ENCODE results near the gene MPC2. TPM values are rescaled to one million over a fixed set of nuclear protein-coding genes. Genes with fewer than 3 reads are reported as not detected.
"Not testable (repeated sequence)": the region's sequence is repeated elsewhere in the genome, so short reads cannot be mapped to it uniquely, and the experiment has no call there.

Gene MPC2
- total RNA-seq, 2 donors from 2014 or later = 203 to 232 TPM

DNA sequence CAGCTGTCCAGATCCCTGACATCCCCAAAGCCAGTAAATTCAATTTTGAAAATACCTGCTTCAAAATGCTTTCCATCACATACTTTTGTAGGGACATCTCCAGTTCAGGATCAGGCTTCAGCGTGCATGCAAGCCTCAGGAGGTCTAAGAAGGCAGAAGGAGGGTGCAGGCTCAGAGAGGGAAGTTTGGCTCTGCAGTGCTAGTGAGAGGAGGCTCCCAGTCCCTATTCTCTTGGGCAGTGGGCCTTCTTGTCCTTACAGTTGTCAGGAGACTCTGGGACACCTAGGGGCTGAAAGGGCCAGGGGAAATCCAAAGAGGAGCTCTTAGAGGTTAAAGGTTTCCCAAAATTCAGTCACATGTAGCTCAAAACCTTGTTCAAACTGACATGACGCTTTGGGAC is 43.1 kb downstream of the MPC2 start:
- Histone ChIP-seq H3K27ac (no peak overlapping the region), H3K9ac (ENCODE audit: low read depth in 2 of 2, low read length in 2 of 2) (no peak overlapping the region), H3K4me1 (no peaks in the 10 kb centered on the region), H3K36me3 (no peaks in the 10 kb centered on the region), H3K9me3 (no peaks in the 10 kb centered on the region), H3K27me3 (no peaks in the 10 kb centered on the region), H3K4me3 (no peak overlapping the region)
- no peak for DNase-seq
- no peak for TF ChIP-seq CTCF (IDR thresholded peaks at IDR 0.05)
- intact Hi-C loops (cut with DNase I) = no loop called here

DNA sequence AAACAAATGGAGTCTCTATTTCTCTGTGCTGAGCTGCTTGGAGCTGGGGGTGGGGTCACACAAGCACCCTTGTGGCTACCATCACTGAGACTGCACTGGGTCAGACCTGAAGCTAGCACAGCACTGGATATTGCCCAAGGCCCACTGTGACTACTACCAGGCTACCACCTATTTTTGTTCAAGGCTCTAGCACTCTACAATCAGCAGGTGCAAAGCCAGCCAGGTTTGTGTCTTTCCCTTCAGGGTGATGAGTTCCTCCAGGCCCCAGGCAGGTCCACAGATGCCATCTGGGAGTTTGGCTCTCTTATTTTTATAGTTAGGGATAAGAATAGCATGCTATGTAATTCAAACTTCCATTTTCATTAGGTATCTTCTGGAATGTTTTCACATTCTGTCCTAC is 46.5 kb downstream of the MPC2 start:
- no peaks in the 10 kb centered on the region for H3K4me1 ChIP-seq
- H3K27me3 ChIP-seq = no peaks in the 10 kb centered on the region
- no peak overlapping the region for H3K27ac ChIP-seq
- DNase-seq = no peak
- no peak overlapping the region for H3K9ac ChIP-seq (ENCODE audit: low read depth in 2 of 2, low read length in 2 of 2)
- TF ChIP-seq CTCF (IDR thresholded peaks at IDR 0.05) = no peak
- no peaks in the 10 kb centered on the region for H3K9me3 ChIP-seq
- no peak overlapping the region for H3K4me3 ChIP-seq
- intact Hi-C loops (cut with DNase I) = no loop called here
- no peaks in the 10 kb centered on the region for H3K36me3 ChIP-seq

DNA sequence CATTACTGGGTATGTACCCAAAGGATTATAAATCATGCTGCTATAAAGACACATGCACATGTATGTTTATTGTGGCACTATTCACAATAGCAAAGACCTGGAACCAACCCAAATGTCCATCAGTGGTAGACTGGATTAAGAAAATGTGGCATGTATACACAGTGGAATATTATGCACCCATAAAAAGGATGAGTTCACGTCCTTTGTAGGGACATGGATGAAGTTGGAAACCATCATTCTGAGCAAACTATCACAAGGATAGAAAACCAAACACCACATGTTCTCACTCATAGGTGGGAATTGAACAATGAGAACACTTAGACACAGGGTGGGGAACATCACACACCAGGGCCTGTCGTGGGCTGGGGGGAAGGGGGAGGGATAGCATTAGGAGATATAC is 49.7 kb downstream of the MPC2 start:
- H3K4me1 ChIP-seq; H3K4me3 ChIP-seq; H3K9me3 ChIP-seq; intact Hi-C loops (cut with DNase I); DNase-seq; H3K36me3 ChIP-seq; H3K9ac ChIP-seq (ENCODE audit: low read depth in 2 of 2, low read length in 2 of 2); H3K27ac ChIP-seq; H3K27me3 ChIP-seq: not testable (repeated sequence)

DNA sequence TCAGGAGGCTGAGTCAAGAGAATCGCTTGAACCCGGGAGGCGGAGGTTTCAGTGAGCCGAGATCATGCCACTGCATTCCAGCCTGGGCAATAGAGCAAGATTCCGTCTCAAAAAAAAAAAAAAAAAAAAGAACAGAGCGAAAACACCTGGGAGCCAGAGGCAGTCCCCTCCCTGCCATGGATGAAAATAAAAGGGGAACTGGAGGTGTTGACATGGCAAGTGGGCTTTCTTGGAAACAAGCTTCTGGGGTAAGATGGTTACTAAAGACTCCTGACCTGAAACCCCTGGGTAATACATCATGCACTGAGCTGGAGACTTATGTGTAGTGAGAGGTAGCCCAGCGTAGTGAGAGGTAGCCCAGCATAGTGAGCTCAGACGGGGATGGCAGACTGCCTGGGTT is 54.5 kb downstream of the MPC2 start:
- Histone ChIP-seq H3K9ac (ENCODE audit: low read depth in 2 of 2, low read length in 2 of 2) (no peak overlapping the region), H3K9me3 (no peaks in the 10 kb centered on the region), H3K27me3 (no peaks in the 10 kb centered on the region), H3K4me1 (no peaks in the 10 kb centered on the region), H3K27ac (no peak overlapping the region), H3K4me3 (no peak overlapping the region), H3K36me3 (no peaks in the 10 kb centered on the region)
- intact Hi-C loops (cut with DNase I) = no loop called here
- no peak for TF ChIP-seq CTCF (IDR thresholded peaks at IDR 0.05)
- DNase-seq = no peak

DNA sequence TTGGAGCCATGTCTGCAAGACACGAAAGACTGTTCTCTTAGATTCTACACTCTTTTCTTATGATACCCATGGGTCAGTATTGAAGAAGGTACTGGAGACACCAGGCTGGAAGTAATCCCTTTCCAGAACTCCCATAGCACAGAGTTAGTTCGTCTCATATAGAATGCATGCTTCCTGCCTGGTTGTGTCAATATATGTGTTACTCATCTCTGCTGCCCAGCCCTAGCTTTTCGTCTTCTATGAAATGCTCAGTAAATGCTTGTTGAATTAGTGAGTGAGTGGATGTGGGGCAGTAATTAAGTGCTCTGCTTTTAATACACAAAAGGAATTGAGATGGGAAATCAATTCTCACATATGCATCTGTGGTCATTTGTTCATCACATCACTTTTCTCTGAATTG is 55.1 kb downstream of the MPC2 start:
- Histone ChIP-seq H3K36me3 (no peaks in the 10 kb centered on the region), H3K4me3 (no peak overlapping the region), H3K9me3 (no peaks in the 10 kb centered on the region), H3K27me3 (no peaks in the 10 kb centered on the region), H3K4me1 (no peaks in the 10 kb centered on the region), H3K9ac (ENCODE audit: low read depth in 2 of 2, low read length in 2 of 2) (no peak overlapping the region), H3K27ac (no peak overlapping the region)
- intact Hi-C loops (cut with DNase I) = no loop called here
- DNase-seq = no peak
- no peak for TF ChIP-seq CTCF (IDR thresholded peaks at IDR 0.05)

DNA sequence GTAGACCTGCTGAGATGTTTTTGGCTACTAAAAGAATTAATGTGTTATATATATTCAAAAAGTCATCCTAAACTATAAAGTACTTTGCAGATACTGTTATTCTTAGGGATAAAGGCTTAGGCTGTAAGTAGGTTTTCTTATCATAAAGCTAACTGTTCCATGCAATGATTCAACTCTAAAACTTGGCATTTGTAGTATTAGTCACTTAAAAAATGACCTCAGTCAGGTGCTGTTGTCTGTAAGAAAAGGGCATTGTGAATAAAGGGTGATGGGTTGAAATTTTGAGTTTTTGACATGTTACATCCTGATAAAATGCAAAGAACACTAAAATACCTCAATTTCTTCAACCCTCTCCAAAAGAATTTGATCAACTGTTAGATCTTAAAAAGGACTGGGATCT is 55.8 kb downstream of the MPC2 start:
- no peak for TF ChIP-seq CTCF (IDR thresholded peaks at IDR 0.05)
- no peak overlapping the region for H3K9ac ChIP-seq (ENCODE audit: low read depth in 2 of 2, low read length in 2 of 2)

More for the DNA sequence above, 55.8 kb downstream of the MPC2 start:
- no peaks in the 10 kb centered on the region for H3K9me3 ChIP-seq
- H3K36me3 ChIP-seq = no peaks in the 10 kb centered on the region
- no peak for DNase-seq
- no peak overlapping the region for H3K27ac ChIP-seq
- no peak overlapping the region for H3K4me3 ChIP-seq
- no peaks in the 10 kb centered on the region for H3K27me3 ChIP-seq
- intact Hi-C loops (cut with DNase I) = no loop called here
- no peaks in the 10 kb centered on the region for H3K4me1 ChIP-seq
